A673 (cell line): ENCODE data around the gene FAM43A. TPM values are rescaled to one million over a fixed set of nuclear protein-coding genes. Genes with fewer than 3 reads are reported as not detected.

Source experiments
- BruUV-seq: library from RNA; stranded (reverse); fragments of 400-500 nt; replicated peaks from 2 replicates; lab custom pipeline; 2021; lab: Mats Ljungman, UMichigan
- CTCF ChIA-PET: fragments of 300-600 bp; sonication (Branson Sonifier 250); formaldehyde crosslinking; loops from one replicate; lab custom pipeline; 2022; ENCODE audit warnings: antibody characterized with exemption; lab: Charles Lee
- POLR2A ChIA-PET: fragments of 300-600 bp; sonication (Branson Sonifier 250); formaldehyde crosslinking; loops from one replicate; lab custom pipeline; 2022; ENCODE audit warnings: antibody characterized with exemption; ENCODE audit not compliant: low non-redundant PET; lab: Charles Lee
- DNase-seq: peaks from one replicate; pipeline ENCODE4 v3.0.0-alpha.2; 2015; ENCODE audit warnings: low spot score
- H3K27ac ChIP-seq: fragments of 200-600 bp; sonication (generic); 2 replicates; pipeline ENCODE4 v1.5.1; 2016; ENCODE audit warnings: mixed run types, low read depth, mild to moderate bottlenecking, mixed read lengths, antibody characterized with exemption, low read length; ENCODE audit not compliant: poor library complexity, severe bottlenecking
- H3K27me3 ChIP-seq: fragments of 200-600 bp; sonication (generic); replicated peaks from 2 replicates; pipeline ENCODE4 v1.6.1; 2017; ENCODE audit warnings: mixed run types, low read depth, mild to moderate bottlenecking, mixed read lengths, antibody characterized with exemption, low read length; ENCODE audit not compliant: insufficient read depth, poor library complexity
- H3K36me3 ChIP-seq: fragments of 200-600 bp; sonication (generic); 2 replicates; pipeline ENCODE4 v1.6.1; 2016; ENCODE audit warnings: mixed run types, mild to moderate bottlenecking, mixed read lengths, antibody characterized with exemption, low read length; ENCODE audit not compliant: insufficient read depth, poor library complexity, severe bottlenecking
- H3K4me1 ChIP-seq: fragments of 200-600 bp; sonication (generic); 2 replicates; pipeline ENCODE4 v1.6.1; 2017; ENCODE audit warnings: mixed run types, mild to moderate bottlenecking, mixed read lengths, antibody characterized with exemption, low read length; ENCODE audit not compliant: insufficient read depth, poor library complexity, severe bottlenecking
- H3K4me3 ChIP-seq: fragments of 200-600 bp; sonication (generic); 2 replicates; pipeline ENCODE4 v1.5.1; 2016; ENCODE audit warnings: low read depth, mixed run types, mild to moderate bottlenecking, mixed read lengths, low read length; ENCODE audit not compliant: poor library complexity, severe bottlenecking
- H3K9me3 ChIP-seq: fragments of 200-600 bp; sonication (generic); 2 replicates; pipeline ENCODE4 v1.6.1; 2016; ENCODE audit warnings: mixed run types, low read depth, mild to moderate bottlenecking, mixed read lengths, antibody characterized with exemption, low read length; ENCODE audit not compliant: poor library complexity, severe bottlenecking
- EZH2 ChIP-seq: fragments of 200-600 bp; sonication (generic); IDR thresholded peaks from 2 replicates; pipeline ENCODE4 v1.6.1; 2017; ENCODE audit warnings: borderline replicate concordance, low read depth, mild to moderate bottlenecking, mixed read lengths, antibody characterized with exemption, low read length; ENCODE audit not compliant: poor library complexity, severe bottlenecking
- intact Hi-C: fragments of 100-400 bp; cut with micrococcal nuclease; formaldehyde crosslinking; loops from one replicate; pipeline ENCODE4 v1.10.0; 2022; ENCODE audit not compliant: unreplicated experiment
- total RNA-seq: library from RNA; stranded (reverse); gene quantifications from 2 replicates; pipeline ENCODE4 v1.2.3, GENCODE V29; 2021
- TF ChIP-seq, protein P1 (sequence below): fragments of 300-800, 200-600 bp; sonication (generic); conservative IDR thresholded peaks from 2 replicates; pipeline ENCODE4 v1.5.1; 2017; ENCODE audit warnings: low read depth, mild to moderate bottlenecking, antibody characterized with exemption, low read length, moderate library complexity, mixed read lengths

FAM43A gene
- total RNA-seq, 1 experiment from 2014 or later, result 38.7 TPM

DNA sequence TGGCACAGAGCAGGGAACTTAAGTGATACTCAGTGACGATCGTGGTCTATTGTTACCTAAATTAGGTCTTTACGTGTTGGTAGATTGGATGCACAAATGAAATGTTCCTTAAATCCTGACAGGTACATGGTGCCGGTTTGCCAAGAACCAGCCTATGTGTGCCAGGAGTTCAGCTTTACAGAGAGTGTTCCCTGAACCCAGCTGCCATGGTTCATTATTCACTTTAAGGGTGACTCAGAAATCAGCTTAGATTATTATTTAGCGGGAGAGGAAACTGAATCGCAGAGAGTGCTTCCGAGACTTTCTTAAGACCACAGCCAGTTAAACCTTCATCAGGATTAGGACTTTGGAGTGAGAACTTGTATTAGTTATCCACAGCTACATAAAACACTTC is 21.5 kb downstream of the FAM43A start:
- BruUV-seq, result no TSS peak
- H3K4me3 ChIP-seq, result no peak overlapping the region
- H3K36me3 ChIP-seq, result no peaks in the 10 kb centered on the region
- H3K9me3 ChIP-seq, result no peaks in the 10 kb centered on the region
- H3K4me1 ChIP-seq, result no peaks in the 10 kb centered on the region
- DNase-seq, result no peak
- no peak for TF ChIP-seq EZH2
- TF ChIP-seq, protein P1, sequence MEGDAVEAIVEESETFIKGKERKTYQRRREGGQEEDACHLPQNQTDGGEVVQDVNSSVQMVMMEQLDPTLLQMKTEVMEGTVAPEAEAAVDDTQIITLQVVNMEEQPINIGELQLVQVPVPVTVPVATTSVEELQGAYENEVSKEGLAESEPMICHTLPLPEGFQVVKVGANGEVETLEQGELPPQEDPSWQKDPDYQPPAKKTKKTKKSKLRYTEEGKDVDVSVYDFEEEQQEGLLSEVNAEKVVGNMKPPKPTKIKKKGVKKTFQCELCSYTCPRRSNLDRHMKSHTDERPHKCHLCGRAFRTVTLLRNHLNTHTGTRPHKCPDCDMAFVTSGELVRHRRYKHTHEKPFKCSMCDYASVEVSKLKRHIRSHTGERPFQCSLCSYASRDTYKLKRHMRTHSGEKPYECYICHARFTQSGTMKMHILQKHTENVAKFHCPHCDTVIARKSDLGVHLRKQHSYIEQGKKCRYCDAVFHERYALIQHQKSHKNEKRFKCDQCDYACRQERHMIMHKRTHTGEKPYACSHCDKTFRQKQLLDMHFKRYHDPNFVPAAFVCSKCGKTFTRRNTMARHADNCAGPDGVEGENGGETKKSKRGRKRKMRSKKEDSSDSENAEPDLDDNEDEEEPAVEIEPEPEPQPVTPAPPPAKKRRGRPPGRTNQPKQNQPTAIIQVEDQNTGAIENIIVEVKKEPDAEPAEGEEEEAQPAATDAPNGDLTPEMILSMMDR, result no peak
- no peaks in the 10 kb centered on the region for H3K27me3 ChIP-seq
- CTCF ChIA-PET, result no interaction called here
- POLR2A ChIA-PET, result interaction anchor here (0.6 kb wide), 1 partner anchor 167 kb away, joined by 7 read pairs; no protein-coding TSS in a partner anchor
- no peak overlapping the region for H3K27ac ChIP-seq
- intact Hi-C loops, result no loop called here

GRCh38 chr3:194711286-194711685 is 25.6 kb downstream of the FAM43A start:
- Histone ChIP-seq H3K36me3 (no peaks in the 10 kb centered on the region), H3K9me3 (no peaks in the 10 kb centered on the region), H3K4me3 (no peak overlapping the region), H3K4me1 (no peaks in the 10 kb centered on the region), H3K27me3 (no peaks in the 10 kb centered on the region), H3K27ac (no peak overlapping the region)
- CTCF ChIA-PET, result no interaction called here
- POLR2A ChIA-PET, result no interaction called here
- no TSS peak for BruUV-seq
- no peak for TF ChIP-seq EZH2
- TF ChIP-seq, protein P1, result no peak
- intact Hi-C loops, result no loop called here
- DNase-seq, result no peak

GRCh38 chr3:194711913-194712312 is 26.2 kb downstream of the FAM43A start:
- no TSS peak for BruUV-seq
- ChIA-PET CTCF (no interaction called here), POLR2A (no interaction called here)
- H3K36me3 ChIP-seq, result no peaks in the 10 kb centered on the region
- no peak overlapping the region for H3K4me3 ChIP-seq
- DNase-seq, result peak; percentile 81
- H3K4me1 ChIP-seq, result no peaks in the 10 kb centered on the region
- TF ChIP-seq, protein P1, result no peak
- no peak for TF ChIP-seq EZH2
- intact Hi-C loops, result no loop called here
- no peaks in the 10 kb centered on the region for H3K9me3 ChIP-seq
- no peaks in the 10 kb centered on the region for H3K27me3 ChIP-seq
- H3K27ac ChIP-seq, result no peak overlapping the region
